Heart left ventricle (tissue), 16 donors: ENCODE measurements around the gene GTF2F2. TPM values are rescaled to one million over a fixed set of nuclear protein-coding genes. Genes with fewer than 3 reads are reported as not detected.

Source experiments
- ATAC-seq, 4 donors: fragments of 200-7000 bp; cut with Tn5 transposase; one replicate each; pipeline ENCODE4 v1.9.1; 2020 to 2022; ENCODE audit warnings: moderate library complexity in 4 of 4, mild to moderate bottlenecking in 3 of 4, moderate number of reproducible peaks in 1 of 4
- DNase-seq, 5 donors: peaks; one replicate each; pipeline ENCODE4 v3.0.0-alpha.2; 2020
- H3K27ac ChIP-seq, 12 donors: fragments of 200-600 bp; sonication (generic) in 4 of 12; one replicate each; pipeline versions ENCODE4 v1.5.0 to v1.8.0; 2016 to 2022; ENCODE audit warnings: mild to moderate bottlenecking in 2 of 12
- H3K27me3 ChIP-seq, 9 donors: fragments of 200-600 bp; sonication (generic) in 2 of 9; one replicate each; pipeline versions ENCODE4 v1.5.1 to v1.8.0; 2016 to 2022; ENCODE audit warnings: mild to moderate bottlenecking in 3 of 9
- H3K36me3 ChIP-seq, 9 donors: fragments of 200-600 bp; sonication (generic) in 2 of 9; one replicate each; pipeline versions ENCODE4 v1.5.0 to v1.8.0; 2018 to 2022; ENCODE audit warnings: mild to moderate bottlenecking in 2 of 9
- H3K4me1 ChIP-seq, 12 donors: fragments of 200-600 bp; sonication (generic) in 4 of 12; one replicate each; pipeline versions ENCODE4 v1.5.0 to v1.8.0; 2016 to 2022; ENCODE audit warnings: mild to moderate bottlenecking in 3 of 12
- H3K4me3 ChIP-seq, 12 donors: fragments of 200-600 bp; sonication (generic) in 4 of 12; one replicate each; pipeline versions ENCODE4 v1.5.0 to v1.8.0; 2017 to 2022; ENCODE audit warnings: mild to moderate bottlenecking in 9 of 12, moderate library complexity in 4 of 12
- H3K9me3 ChIP-seq, 12 donors: fragments of 200-600 bp; sonication (generic) in 4 of 12; one replicate each; pipeline versions ENCODE4 v1.5.0 to v1.8.0; 2016 to 2022; ENCODE audit warnings: mild to moderate bottlenecking in 1 of 12
- POLR2A ChIP-seq, 2 donors: fragments of 450-650 bp; IDR thresholded peaks; one replicate each; pipeline ENCODE4 v1.6.1; 2017; ENCODE audit warnings: antibody characterized with exemption in 2 of 2, mild to moderate bottlenecking in 2 of 2, moderate library complexity in 2 of 2
- WGBS, 4 donors: extraction: QIAGEN DNeasy Blood & Tissue Kit in 2 of 4; methylation state at CpG; one replicate each; pipeline versions ENCODE4 v1.1.5 to v1.1.7; 2013 to 2018; 5-methylcytosine and 5-hydroxymethylcytosine counted together
- intact Hi-C, 10 donors: fragments of 100-400 bp; cut with DNase I; formaldehyde crosslinking; loops; one replicate each; pipeline versions ENCODE4 v1.11.1 to v1.14.2; 2022
- polyA plus RNA-seq, 2 donors: library from polyadenylated mRNA; stranded (reverse); fragments of 200-250 nt; gene quantifications; one replicate each; pipeline ENCODE4 v1.2.3, GENCODE V29; 2013
- total RNA-seq, 9 donors: library from RNA; depleted of rRNA in 2 of 9; stranded (reverse); fragments of >200 nt in 2 of 9; fragmentation: NEBNext Ultra II Directional in 3 of 9; extraction: Animal tissue kit (Norgen Biotek cat#: 25700) in 3 of 9; gene quantifications; one replicate each; pipeline versions ENCODE4 v1.1.0 to v1.2.4, GENCODE V29; 2016 to 2023
- TF ChIP-seq, protein P1 (sequence below), 12 donors: fragments of 200-600 bp; sonication (generic) in 4 of 12; IDR thresholded peaks; one replicate each; pipeline versions ENCODE4 v1.5.0 to v1.8.0; 2018 to 2022; ENCODE audit warnings: antibody characterized with exemption in 12 of 12, mild to moderate bottlenecking in 5 of 12
- donor health status: ischemic (EF 13 %, LVEDD 7.1; RV severe dilation, severe dysfunction).
- donor health status: healthy with polysubstance abuse.
- donor health status: DM: no; HTN: yes; CAD: no.
- donor health status: DM: no; HTN: no; CAD: no.
- donor health status: ischemic (EF 25% LVEDD 6.9; RV normal size, moderate dysfunction).
- donor health status: ischemic (EF 25% LVEDD 5.7; RV mildly dilated, moderate dysfunction).
- donor health status: healthy.
- donor health status: DM: yes; HTN: yes; CAD: no.
- donor health status: ischemic (EF 35%, LVEDD 5.7; RV mildly dilated, moderate dysfunction).
- donor health status: nonischemic (EF 11% LVEDD 7.7; RV severe dilation, severe dysfunction).
- donor health status: DM: yes; HTN: yes; CAD: no.
- donor health status: PGD.
- donor health status: ischemic (EF 29% LVEDD 5.4; RV normal size, mild dysfunction).
- donor health status: nonischemic (EF 23%, LVEDD 6.1; RV moderate dilation, normal function).

Gene GTF2F2
- total and polyA plus RNA-seq, 11 donors = 17.7 to 25.4 (median 21.6) TPM

DNA sequence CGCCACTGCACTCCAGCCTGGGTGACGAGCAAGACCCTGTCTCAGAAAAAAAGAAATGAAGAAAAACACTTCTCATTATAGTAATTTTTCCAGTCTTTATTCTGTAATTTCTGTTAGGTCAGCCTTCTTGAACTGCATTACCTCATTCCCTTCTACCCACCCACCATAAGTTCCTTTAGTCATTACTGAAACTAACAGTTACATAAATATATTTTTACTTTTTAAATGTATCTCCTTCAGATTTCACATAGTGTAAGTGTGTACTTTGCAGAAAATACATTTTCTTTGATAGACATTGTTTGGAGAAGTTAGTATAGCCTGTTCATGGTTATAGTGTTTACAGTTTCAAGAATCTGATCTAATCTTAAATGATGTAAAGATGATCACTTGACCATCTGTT is 112.3 kb downstream of the GTF2F2 start:
- TF ChIP-seq, protein P1, sequence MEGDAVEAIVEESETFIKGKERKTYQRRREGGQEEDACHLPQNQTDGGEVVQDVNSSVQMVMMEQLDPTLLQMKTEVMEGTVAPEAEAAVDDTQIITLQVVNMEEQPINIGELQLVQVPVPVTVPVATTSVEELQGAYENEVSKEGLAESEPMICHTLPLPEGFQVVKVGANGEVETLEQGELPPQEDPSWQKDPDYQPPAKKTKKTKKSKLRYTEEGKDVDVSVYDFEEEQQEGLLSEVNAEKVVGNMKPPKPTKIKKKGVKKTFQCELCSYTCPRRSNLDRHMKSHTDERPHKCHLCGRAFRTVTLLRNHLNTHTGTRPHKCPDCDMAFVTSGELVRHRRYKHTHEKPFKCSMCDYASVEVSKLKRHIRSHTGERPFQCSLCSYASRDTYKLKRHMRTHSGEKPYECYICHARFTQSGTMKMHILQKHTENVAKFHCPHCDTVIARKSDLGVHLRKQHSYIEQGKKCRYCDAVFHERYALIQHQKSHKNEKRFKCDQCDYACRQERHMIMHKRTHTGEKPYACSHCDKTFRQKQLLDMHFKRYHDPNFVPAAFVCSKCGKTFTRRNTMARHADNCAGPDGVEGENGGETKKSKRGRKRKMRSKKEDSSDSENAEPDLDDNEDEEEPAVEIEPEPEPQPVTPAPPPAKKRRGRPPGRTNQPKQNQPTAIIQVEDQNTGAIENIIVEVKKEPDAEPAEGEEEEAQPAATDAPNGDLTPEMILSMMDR (IDR thresholded peaks at IDR 0.05) = no peak
- TF ChIP-seq POLR2A (IDR thresholded peaks at IDR 0.05) = no peak
- Histone ChIP-seq H3K9me3 (no peaks in the 10 kb centered on the region), H3K27me3 (no peaks in the 10 kb centered on the region), H3K4me1 (peaks cover 0 to 21% (median 5%) of the 10 kb centered on the region in 12 donors), H3K27ac (no peak overlapping the region), H3K4me3 (no peak overlapping the region), H3K36me3 (no peaks in the 10 kb centered on the region)
- DNase-seq = no peak
- no peak for ATAC-seq
- 96 to 100% (median 99%) methylated on average over 2 of the region's 2 CpGs for WGBS, 4 donors
- intact Hi-C loops = no loop called here

DNA sequence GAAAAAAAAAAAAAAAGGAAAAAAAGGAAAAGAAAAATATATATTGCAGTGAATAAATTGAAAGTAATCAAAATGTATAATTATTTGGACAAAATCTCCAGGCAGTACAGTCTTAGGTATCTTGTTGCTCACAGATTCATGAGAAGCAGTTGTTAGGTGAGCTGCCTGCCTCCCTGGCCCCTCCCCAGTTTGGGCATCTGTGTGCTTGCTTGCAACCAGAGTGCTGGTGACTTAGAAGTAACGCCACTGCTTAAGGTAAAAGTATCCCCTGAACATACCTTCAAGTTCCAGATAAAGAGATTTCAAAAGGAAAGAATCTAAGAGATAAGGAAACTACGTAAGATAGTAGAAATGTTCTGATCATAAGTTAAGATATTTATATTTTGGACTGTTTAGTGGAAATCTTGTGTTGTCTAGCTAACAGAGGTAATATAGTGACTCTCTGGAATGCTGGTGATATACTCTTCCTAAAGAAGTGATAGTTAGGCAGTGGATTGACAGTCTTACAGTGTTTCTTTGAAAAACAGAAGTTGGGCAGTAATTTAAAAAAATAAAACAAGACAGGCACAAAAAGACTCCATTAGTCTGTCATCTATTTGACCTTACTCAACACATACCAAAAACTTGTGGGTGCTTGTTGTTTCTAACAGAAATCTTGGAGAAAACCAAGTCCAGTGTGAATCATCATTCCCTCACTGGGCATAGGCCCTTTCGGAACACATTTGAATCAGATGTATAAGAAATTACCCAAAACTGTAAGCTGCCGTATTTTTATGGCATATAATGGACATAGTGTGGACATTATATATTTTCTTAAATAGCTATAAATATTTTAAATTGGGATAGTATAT is 118.9 kb downstream of the GTF2F2 start:
- no peak overlapping the region for H3K27ac ChIP-seq
- H3K4me1 ChIP-seq = peaks cover 0 to 26% (median 8%) of the 10 kb centered on the region in 12 donors
- TF ChIP-seq POLR2A (IDR thresholded peaks at IDR 0.05) = no peak
- TF ChIP-seq, protein P1 (IDR thresholded peaks at IDR 0.05) = no peak
- intact Hi-C loops = no loop called here
- H3K4me3 ChIP-seq = no peak overlapping the region
- ATAC-seq (no peak), DNase-seq (no peak)
- WGBS, 4 donors = 94 to 96% (median 94%) methylated on average over 4 of the region's 4 CpGs
- H3K27me3 ChIP-seq = no peaks in the 10 kb centered on the region
- H3K36me3 ChIP-seq = no peaks in the 10 kb centered on the region
- no peaks in the 10 kb centered on the region for H3K9me3 ChIP-seq

DNA sequence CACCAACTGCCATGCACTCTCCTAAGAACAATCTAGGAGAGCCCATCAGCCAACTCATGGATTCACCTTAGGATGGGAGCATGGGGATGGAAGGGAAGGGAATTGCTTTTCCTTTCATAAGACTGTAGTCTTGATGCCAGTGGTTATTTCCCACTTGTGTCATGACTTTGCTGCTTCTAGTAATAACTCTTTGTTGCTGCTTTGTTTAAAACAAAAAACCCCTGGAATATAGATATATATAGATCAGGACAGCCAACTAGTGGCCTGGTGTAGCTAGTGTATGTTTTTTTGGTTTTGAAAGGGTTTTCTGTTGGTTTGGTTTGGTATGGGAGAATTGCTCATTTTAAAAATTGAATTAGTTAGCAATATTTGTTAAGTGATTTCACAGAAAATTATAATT is 119.8 kb downstream of the GTF2F2 start:
- ATAC-seq (no peak), DNase-seq (no peak)
- Histone ChIP-seq H3K9me3 (no peaks in the 10 kb centered on the region), H3K4me3 (no peak overlapping the region), H3K36me3 (no peaks in the 10 kb centered on the region), H3K4me1 (peaks cover 0 to 26% (median 8%) of the 10 kb centered on the region in 12 donors), H3K27me3 (no peaks in the 10 kb centered on the region), H3K27ac (no peak overlapping the region)
- intact Hi-C loops = no loop called here
- TF ChIP-seq, protein P1 (IDR thresholded peaks at IDR 0.05) = no peak
- no peak for TF ChIP-seq POLR2A (IDR thresholded peaks at IDR 0.05)

DNA sequence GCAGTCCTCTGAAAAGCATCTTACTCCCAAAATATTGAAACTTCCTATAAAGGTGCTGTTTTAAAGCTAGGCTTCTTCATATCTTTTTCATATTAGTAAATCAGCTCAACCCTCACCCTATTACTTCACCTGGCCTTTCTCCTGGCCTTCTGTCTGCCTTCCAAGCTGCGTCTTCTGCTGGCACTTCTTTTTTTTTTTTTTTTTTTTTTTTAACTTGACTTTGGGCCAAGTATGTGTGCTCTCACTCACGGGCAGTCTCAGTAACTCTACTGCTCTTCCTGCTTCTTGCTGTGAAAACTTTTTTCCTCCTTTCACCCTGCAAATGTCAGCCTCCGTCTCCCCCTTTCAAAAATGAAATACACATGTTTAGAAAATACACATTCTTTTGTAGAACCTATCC is 121.8 kb downstream of the GTF2F2 start:
- Histone ChIP-seq H3K36me3 (no peaks in the 10 kb centered on the region), H3K27me3 (no peaks in the 10 kb centered on the region), H3K27ac (peak overlapping the region in 2 of 12 donors; percentile 13 to 22), H3K9me3 (no peaks in the 10 kb centered on the region), H3K4me3 (no peak overlapping the region), H3K4me1 (peaks cover 0 to 16% (median 5%) of the 10 kb centered on the region in 12 donors)
- intact Hi-C loops = no loop called here
- DNase-seq (no peak), ATAC-seq (peak in 3 of 4 donors; percentile 61 to 78 (median 66))
- TF ChIP-seq, protein P1 (IDR thresholded peaks at IDR 0.05) = no peak
- TF ChIP-seq POLR2A (IDR thresholded peaks at IDR 0.05) = no peak
- WGBS, 4 donors = 1 to 8% (median 3%) methylated on average over 3 of the region's 3 CpGs
